Spleen (tissue), 7 donors: ENCODE results near the gene POU6F1.
A peak's percentile ranks its signal among the peaks of the same experiment; 100 is the strongest.

Experiments
- CTCF ChIP-seq, 11 experiments: fragments of 200-600 bp in 7 of 11; fragments of 450-650 bp in 4 of 11; sonication (generic) in 4 of 11; IDR thresholded peaks in 8 of 11; conservative IDR thresholded peaks in 3 of 11; 1 replicate in 7 of 11; 2 replicates in 4 of 11; pipeline versions ENCODE4 v1.4.0 to v1.8.0; 2016 to 2021; ENCODE audit warnings: antibody characterized with exemption in 11 of 11, inconsistent platforms in 4 of 11, mild to moderate bottlenecking in 1 of 11
- POLR2A ChIP-seq, 3 donors: fragments of 450-650 bp; IDR thresholded peaks; one replicate each; pipeline ENCODE4 v1.5.1; 2017; ENCODE audit warnings: antibody characterized with exemption in 3 of 3, mild to moderate bottlenecking in 1 of 3
- POLR2AphosphoS5 ChIP-seq, 3 donors: sonication (generic); formaldehyde crosslinking; IDR thresholded peaks; one replicate each; pipeline ENCODE4 v1.5.1; 2017; ENCODE audit warnings: antibody characterized with exemption in 3 of 3
- donor health status: DM: no; HTN: no; CAD: no; lungs with moderate emphysema.
- donor health status: DM: no; HTN: no; CAD: no.
- donor health status: DM: no; HTN: no; CAD: no.

- TF ChIP-seq CTCF (IDR thresholded peaks at IDR 0.05 in 8 of 11, conservative IDR thresholded peaks at IDR 0.05 in 3 of 11) (no peak), POLR2A (IDR thresholded peaks at IDR 0.05) (no peak), POLR2AphosphoS5 (IDR thresholded peaks at IDR 0.05) (peak in 1 of 3 donors; percentile 13)
Measured at GRCh38 chr12:51245476-51246253, 27.8 kb upstream of the POU6F1 start.
